Esophagus squamous epithelium (tissue), 4 donors: Measurements from ENCODE around the gene ADARB2.

Experiments used
- POLR2A ChIP-seq, 4 donors: fragments of 450-650 bp; IDR thresholded peaks; one replicate each; pipeline ENCODE4 v1.6.1; 2017; ENCODE audit warnings: antibody characterized with exemption in 4 of 4, mild to moderate bottlenecking in 4 of 4, moderate library complexity in 3 of 4
- TF ChIP-seq, protein P1 (sequence below), 6 experiments: fragments of 450-650 bp in 4 of 6; fragments of 200-600 bp in 2 of 6; sonication (generic) in 2 of 6; IDR thresholded peaks; one replicate each; pipeline ENCODE4 v1.5.1; 2016 to 2019; ENCODE audit warnings: antibody characterized with exemption in 6 of 6, mild to moderate bottlenecking in 4 of 6, moderate library complexity in 4 of 6

DNA sequence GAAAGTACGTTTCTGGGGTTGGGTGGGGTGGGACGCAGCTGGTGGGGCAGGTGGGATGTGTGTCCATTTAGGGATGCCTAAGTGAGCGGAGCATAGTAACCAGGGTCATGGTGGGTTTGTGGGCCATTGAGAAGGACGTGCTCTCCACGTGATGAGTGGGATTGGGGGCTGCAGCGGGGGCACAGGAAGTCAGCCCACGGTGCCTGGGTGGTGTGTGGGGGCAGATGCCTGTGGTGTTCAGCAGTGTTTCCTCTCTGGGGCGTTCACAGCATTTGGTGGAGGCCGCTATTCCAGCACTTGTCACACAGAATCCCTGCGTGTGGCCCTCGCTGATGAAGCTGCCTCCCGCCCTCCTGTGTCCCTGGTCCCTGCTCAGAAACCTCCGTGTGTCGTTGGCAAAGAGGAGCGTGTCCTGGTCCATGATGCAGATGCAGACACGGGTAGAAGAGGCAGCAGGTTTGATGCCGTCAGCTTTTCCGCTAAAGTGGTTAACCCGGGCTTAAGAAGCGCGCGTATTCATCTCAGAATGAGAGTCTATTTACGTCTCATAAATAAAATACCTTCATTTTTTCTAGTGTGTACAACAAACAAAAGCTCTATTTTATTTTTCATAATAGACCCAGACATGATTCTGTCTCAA lies 274.2 kb downstream of the ADARB2 start:
- no peak for TF ChIP-seq POLR2A (IDR thresholded peaks at IDR 0.05)
- TF ChIP-seq, protein P1, sequence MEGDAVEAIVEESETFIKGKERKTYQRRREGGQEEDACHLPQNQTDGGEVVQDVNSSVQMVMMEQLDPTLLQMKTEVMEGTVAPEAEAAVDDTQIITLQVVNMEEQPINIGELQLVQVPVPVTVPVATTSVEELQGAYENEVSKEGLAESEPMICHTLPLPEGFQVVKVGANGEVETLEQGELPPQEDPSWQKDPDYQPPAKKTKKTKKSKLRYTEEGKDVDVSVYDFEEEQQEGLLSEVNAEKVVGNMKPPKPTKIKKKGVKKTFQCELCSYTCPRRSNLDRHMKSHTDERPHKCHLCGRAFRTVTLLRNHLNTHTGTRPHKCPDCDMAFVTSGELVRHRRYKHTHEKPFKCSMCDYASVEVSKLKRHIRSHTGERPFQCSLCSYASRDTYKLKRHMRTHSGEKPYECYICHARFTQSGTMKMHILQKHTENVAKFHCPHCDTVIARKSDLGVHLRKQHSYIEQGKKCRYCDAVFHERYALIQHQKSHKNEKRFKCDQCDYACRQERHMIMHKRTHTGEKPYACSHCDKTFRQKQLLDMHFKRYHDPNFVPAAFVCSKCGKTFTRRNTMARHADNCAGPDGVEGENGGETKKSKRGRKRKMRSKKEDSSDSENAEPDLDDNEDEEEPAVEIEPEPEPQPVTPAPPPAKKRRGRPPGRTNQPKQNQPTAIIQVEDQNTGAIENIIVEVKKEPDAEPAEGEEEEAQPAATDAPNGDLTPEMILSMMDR (IDR thresholded peaks at IDR 0.05) = no peak
